A204.1 (cell line): Measurements from ENCODE around the gene ABTB2.
"Not testable (repeated sequence)": the region's sequence is repeated elsewhere in the genome, so short reads cannot be mapped to it uniquely, and the experiment has no call there.

Source experiments
- FAIRE-seq: peaks from 2 replicates; lab custom pipeline; 2012; peaks lifted over from hg19 to GRCh38; lab: Jason Lieb, UNC

Gene ABTB2

GRCh38 chr11:34185926-34186841 is 171.6 kb downstream of the ABTB2 start:
- FAIRE-seq, result no peak

GRCh38 chr11:34184505-34185015 is 173.2 kb downstream of the ABTB2 start:
- no peak for FAIRE-seq

- FAIRE-seq, result no peak
Measured at GRCh38 chr11:34183848-34184391, 173.9 kb downstream of the ABTB2 start.

GRCh38 chr11:34182921-34183685 is 174.7 kb downstream of the ABTB2 start:
- no peak for FAIRE-seq

GRCh38 chr11:34182425-34182824 is 175.4 kb downstream of the ABTB2 start:
- no peak for FAIRE-seq

- no peak for FAIRE-seq
Measured at GRCh38 chr11:34181856-34182405, 175.9 kb downstream of the ABTB2 start.

GRCh38 chr11:34181251-34181650 is 176.6 kb downstream of the ABTB2 start:
- no peak for FAIRE-seq

- not testable (repeated sequence) for FAIRE-seq
Measured at GRCh38 chr11:34180814-34181165, 177.0 kb downstream of the ABTB2 start.

- FAIRE-seq, result no peak
Measured at GRCh38 chr11:34180040-34180813, 177.6 kb downstream of the ABTB2 start.

- no peak for FAIRE-seq
Measured at GRCh38 chr11:34179026-34179675, 178.7 kb downstream of the ABTB2 start.

GRCh38 chr11:34178209-34178821 is 179.5 kb downstream of the ABTB2 start:
- FAIRE-seq, result no peak

- no peak for FAIRE-seq
Measured at GRCh38 chr11:34176751-34177209, 181.0 kb downstream of the ABTB2 start.

- no peak for FAIRE-seq
Measured at GRCh38 chr11:34175284-34176019, 182.4 kb downstream of the ABTB2 start.

- FAIRE-seq, result no peak
Measured at GRCh38 chr11:34174412-34175041, 183.3 kb downstream of the ABTB2 start.

- FAIRE-seq, result no peak
Measured at GRCh38 chr11:34173050-34173449, 184.8 kb downstream of the ABTB2 start.

GRCh38 chr11:34169686-34170085 is 188.1 kb downstream of the ABTB2 start:
- no peak for FAIRE-seq

GRCh38 chr11:34168642-34169420 is 189.0 kb downstream of the ABTB2 start:
- no peak for FAIRE-seq

- FAIRE-seq, result no peak
Measured at GRCh38 chr11:34167961-34168360, 189.8 kb downstream of the ABTB2 start.
